Peyer's patch (tissue), 4 donors: ENCODE measurements around the gene NET1. TPM values are rescaled to one million over a fixed set of nuclear protein-coding genes. Genes with fewer than 3 reads are reported as not detected.
A peak's percentile ranks its signal among the peaks of the same experiment; 100 is the strongest.

Experiments used
- DNase-seq, 3 donors: peaks; one replicate each; pipeline ENCODE4 v3.0.0-alpha.2; 2017 to 2019
- H3K27ac ChIP-seq, 4 donors: fragments of 200-600 bp; sonication (generic); one replicate each; pipeline ENCODE4 v1.5.1; 2016 to 2019
- H3K27me3 ChIP-seq, 2 donors: fragments of 200-600 bp; sonication (generic); one replicate each; pipeline ENCODE4 v1.5.1; 2019
- H3K36me3 ChIP-seq, 3 donors: fragments of 200-600 bp; sonication (generic); one replicate each; pipeline ENCODE4 v1.5.1; 2016 to 2019
- H3K4me1 ChIP-seq, 4 donors: fragments of 200-600 bp; sonication (generic); one replicate each; pipeline ENCODE4 v1.5.1; 2016 to 2019
- H3K4me3 ChIP-seq, 4 donors: fragments of 200-600 bp; sonication (generic); 1 replicate in 3 of 4; 2 replicates in 1 of 4; pipeline ENCODE4 v1.5.1; 2016 to 2019; ENCODE audit warnings: mild to moderate bottlenecking in 1 of 4
- H3K9me3 ChIP-seq, 4 donors: fragments of 200-600 bp; sonication (generic); one replicate each; pipeline ENCODE4 v1.5.1; 2016 to 2019; ENCODE audit warnings: mild to moderate bottlenecking in 1 of 4
- POLR2A ChIP-seq, 2 donors: fragments of 450-650 bp; IDR thresholded peaks; one replicate each; pipeline ENCODE4 v1.5.1; 2017; ENCODE audit warnings: antibody characterized with exemption in 2 of 2, mild to moderate bottlenecking in 2 of 2, moderate library complexity in 2 of 2
- total RNA-seq, 4 donors: library from RNA; depleted of rRNA; stranded (reverse); fragments of >200 nt; gene quantifications; one replicate each; pipeline ENCODE4 v1.1.0, GENCODE V29; 2016
- TF ChIP-seq, protein P1 (sequence below), 6 experiments: fragments of 450-650 bp in 4 of 6; fragments of 200-600 bp in 2 of 6; sonication (generic) in 1 of 6; IDR thresholded peaks; one replicate each; pipeline ENCODE4 v1.5.1; 2017 to 2019; ENCODE audit warnings: antibody characterized with exemption in 6 of 6, mild to moderate bottlenecking in 3 of 6, moderate library complexity in 1 of 6

The NET1 gene
- total RNA-seq, 4 donors from 2014 or later, result 85.0 to 155 (median 122) TPM

DNA sequence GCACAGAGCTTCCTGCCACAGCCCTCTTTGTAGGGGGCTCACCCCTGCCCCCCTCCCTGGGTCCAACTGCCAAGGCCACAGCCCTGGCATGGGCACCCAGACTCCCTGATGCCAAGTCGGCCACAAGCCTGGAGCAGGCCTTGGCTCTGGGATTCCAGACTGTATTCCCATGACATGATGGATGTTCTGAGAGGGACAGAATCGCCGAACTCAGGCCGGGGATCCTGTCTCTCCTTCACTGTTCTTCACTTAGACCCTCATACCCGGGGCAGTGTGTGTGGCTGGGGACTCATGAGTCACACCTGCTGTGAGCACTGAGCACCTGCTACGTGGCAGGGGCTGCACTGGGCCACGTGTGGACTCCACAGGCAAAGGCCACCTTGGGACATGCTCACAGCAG lies 79.1 kb downstream of the NET1 start:
- Histone ChIP-seq H3K36me3 (no peaks in the 10 kb centered on the region), H3K4me3 (no peak overlapping the region), H3K9me3 (no peaks in the 10 kb centered on the region), H3K27ac (no peak overlapping the region), H3K27me3 (no peaks in the 10 kb centered on the region), H3K4me1 (no peaks in the 10 kb centered on the region)
- DNase-seq, result peak in 1 of 3 donors; percentile 45
- TF ChIP-seq, protein P1, sequence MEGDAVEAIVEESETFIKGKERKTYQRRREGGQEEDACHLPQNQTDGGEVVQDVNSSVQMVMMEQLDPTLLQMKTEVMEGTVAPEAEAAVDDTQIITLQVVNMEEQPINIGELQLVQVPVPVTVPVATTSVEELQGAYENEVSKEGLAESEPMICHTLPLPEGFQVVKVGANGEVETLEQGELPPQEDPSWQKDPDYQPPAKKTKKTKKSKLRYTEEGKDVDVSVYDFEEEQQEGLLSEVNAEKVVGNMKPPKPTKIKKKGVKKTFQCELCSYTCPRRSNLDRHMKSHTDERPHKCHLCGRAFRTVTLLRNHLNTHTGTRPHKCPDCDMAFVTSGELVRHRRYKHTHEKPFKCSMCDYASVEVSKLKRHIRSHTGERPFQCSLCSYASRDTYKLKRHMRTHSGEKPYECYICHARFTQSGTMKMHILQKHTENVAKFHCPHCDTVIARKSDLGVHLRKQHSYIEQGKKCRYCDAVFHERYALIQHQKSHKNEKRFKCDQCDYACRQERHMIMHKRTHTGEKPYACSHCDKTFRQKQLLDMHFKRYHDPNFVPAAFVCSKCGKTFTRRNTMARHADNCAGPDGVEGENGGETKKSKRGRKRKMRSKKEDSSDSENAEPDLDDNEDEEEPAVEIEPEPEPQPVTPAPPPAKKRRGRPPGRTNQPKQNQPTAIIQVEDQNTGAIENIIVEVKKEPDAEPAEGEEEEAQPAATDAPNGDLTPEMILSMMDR (IDR thresholded peaks at IDR 0.05), result no peak
- TF ChIP-seq POLR2A (IDR thresholded peaks at IDR 0.05), result no peak

DNA sequence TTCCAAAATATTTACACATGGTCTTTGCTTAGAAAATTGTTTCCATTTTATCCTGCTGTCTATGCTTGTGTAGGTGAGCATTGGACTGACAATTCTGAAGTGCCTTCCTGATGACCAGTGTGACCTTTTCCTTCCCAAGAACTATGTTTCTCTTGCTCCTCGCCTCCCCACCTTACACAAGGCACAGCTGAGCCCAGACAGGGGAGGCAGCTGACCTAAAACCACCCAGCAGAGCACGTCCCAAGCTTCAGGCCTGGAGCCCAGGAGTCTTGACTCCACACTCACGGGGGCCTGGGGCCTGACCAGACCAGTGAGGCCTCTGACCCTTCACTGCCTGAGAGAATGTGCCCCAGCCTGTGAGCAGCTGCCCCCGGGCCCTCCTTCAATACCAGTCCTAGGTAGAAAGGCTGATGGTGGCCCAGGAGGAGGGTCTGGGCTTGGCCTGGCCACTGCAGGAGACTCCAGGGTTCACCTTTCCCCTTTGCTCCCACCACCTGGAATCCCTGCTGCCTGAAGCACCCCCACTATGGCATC lies 80.0 kb downstream of the NET1 start:
- Histone ChIP-seq H3K27ac (no peak overlapping the region), H3K27me3 (no peaks in the 10 kb centered on the region), H3K9me3 (no peaks in the 10 kb centered on the region), H3K4me1 (no peaks in the 10 kb centered on the region), H3K4me3 (no peak overlapping the region), H3K36me3 (no peaks in the 10 kb centered on the region)
- no peak for TF ChIP-seq POLR2A (IDR thresholded peaks at IDR 0.05)
- TF ChIP-seq, protein P1 (IDR thresholded peaks at IDR 0.05), result no peak
- peak in 1 of 3 donors; percentile 24 for DNase-seq

DNA sequence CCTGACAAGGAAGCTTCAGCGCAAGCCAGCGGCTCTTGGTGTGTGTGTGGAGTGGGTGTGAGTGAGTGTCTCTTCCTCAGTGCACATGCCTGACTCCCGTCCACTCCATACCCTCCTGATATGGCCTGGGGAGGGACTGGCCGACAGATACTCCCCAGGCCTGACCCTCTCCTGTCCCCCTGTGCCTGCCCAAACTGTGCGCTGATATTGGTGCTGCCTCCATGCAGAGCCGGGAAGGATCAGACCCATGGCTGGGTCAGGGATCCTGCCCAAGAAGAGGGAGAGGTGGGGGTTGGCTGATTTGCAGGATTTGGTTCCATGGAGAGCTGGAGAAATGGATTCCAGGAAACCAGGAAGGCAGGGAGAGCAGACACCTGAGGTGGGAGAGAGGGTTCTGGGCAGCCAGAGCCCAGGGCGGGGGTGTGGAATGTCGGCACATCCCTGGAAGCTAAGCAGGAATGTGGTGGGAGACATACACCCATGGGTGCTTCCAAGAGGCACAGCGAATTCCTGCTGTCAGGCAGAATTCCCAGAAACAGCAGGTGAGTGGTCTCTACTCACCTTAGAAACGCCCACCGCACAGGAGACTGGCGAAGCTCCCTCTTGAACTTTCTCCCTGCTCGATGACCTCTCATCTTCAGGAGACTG lies 80.7 kb downstream of the NET1 start:
- no peak overlapping the region for H3K27ac ChIP-seq
- H3K36me3 ChIP-seq, result no peaks in the 10 kb centered on the region
- TF ChIP-seq, protein P1 (IDR thresholded peaks at IDR 0.05), result no peak
- no peak for TF ChIP-seq POLR2A (IDR thresholded peaks at IDR 0.05)
- H3K4me3 ChIP-seq, result no peak overlapping the region
- no peaks in the 10 kb centered on the region for H3K27me3 ChIP-seq
- H3K9me3 ChIP-seq, result no peaks in the 10 kb centered on the region
- no peaks in the 10 kb centered on the region for H3K4me1 ChIP-seq
- DNase-seq, result peak in 1 of 3 donors; percentile 42

DNA sequence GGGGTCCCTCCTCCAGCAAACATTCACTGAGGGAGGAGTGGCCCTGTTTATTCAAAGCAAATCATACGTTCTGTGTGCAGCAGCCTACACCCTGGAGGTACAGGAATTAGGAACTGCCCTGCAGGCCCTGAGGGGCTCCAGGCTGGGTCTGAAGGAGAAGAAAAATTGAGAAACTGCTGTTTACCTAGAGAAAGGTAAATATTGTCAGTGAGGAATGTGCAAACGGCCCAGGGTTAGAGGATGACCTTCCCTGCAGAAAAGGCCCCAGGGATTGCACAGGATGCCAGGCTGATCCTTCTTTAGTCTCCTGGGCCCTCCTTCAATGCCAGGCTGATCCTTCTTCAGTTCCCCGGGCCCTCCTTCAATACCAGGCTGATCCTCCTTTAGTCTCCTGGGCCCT lies 81.3 kb downstream of the NET1 start:
- Histone ChIP-seq H3K27ac (no peak overlapping the region), H3K4me3 (no peak overlapping the region), H3K9me3 (no peaks in the 10 kb centered on the region), H3K4me1 (no peaks in the 10 kb centered on the region), H3K27me3 (no peaks in the 10 kb centered on the region), H3K36me3 (no peaks in the 10 kb centered on the region)
- DNase-seq, result peak in 1 of 3 donors; percentile 15
- TF ChIP-seq, protein P1 (IDR thresholded peaks at IDR 0.05), result no peak
- TF ChIP-seq POLR2A (IDR thresholded peaks at IDR 0.05), result no peak

DNA sequence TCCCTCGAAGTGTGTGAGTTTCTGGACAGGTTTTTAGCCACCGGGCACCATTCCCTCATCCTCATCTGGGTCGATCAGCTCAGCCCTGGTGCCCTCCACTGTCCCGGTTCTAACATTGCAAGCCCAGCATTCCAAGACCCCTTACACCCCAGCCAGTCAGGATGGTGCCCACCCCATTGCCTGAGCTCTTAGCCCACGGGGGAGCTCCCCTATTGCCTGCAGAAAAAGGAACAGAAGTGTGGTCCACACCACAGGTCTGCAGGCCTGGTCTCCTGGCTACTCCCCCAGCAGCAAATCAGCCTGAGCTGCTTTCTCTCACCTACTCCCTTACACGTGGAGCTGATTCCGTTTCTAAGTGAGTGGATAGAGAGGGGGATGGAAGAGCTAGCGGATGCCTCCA lies 82.3 kb downstream of the NET1 start:
- Histone ChIP-seq H3K27me3 (no peaks in the 10 kb centered on the region), H3K27ac (no peak overlapping the region), H3K36me3 (no peaks in the 10 kb centered on the region), H3K4me3 (no peak overlapping the region), H3K9me3 (no peaks in the 10 kb centered on the region), H3K4me1 (no peaks in the 10 kb centered on the region)
- no peak for DNase-seq
- TF ChIP-seq POLR2A (IDR thresholded peaks at IDR 0.05), result no peak
- TF ChIP-seq, protein P1 (IDR thresholded peaks at IDR 0.05), result no peak
